ENCODE measurements around the gene CSGALNACT2. TPM values are rescaled to one million over a fixed set of nuclear protein-coding genes. Genes with fewer than 3 reads are reported as not detected.

CSGALNACT2 gene
- total and polyA plus RNA-seq, 10 of the 15 experiments (the other 5 are each of a cell fraction or from before 2014, with no cell fraction given) = 2.5 to 12.6 (median 8.7) TPM

DNA sequence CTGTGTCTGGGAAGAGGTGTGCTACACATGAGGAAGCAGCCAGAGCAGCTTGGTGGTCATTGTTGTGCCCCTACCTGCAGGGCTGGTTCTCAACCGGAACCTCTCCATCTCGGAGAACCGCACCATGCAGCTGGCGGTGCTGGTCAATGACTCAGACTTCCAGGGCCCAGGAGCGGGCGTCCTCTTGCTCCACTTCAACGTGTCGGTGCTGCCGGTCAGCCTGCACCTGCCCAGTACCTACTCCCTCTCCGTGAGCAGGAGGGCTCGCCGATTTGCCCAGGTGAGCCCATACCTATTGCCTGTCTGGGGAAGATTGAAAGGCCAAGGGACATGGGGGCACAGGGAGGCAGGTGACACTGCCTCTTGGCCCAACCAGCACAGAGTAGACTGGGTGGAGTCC is 29.3 kb upstream of the CSGALNACT2 start:
- RAD21 ChIA-PET (ENCODE audit: unreplicated experiment) = no interaction called here
- POLR2A ChIA-PET = no interaction called here
- H3K4me3 ChIP-seq = no peak overlapping the region
- H3K4me2 ChIP-seq (ENCODE audit: control insufficient read depth, insufficient read depth) = no peak overlapping the region
- H3K4me1 ChIP-seq (ENCODE audit: control insufficient read depth, insufficient read depth, low read length) = peaks cover 16% of the 10 kb centered on the region
- H2AFZ ChIP-seq (ENCODE audit: control insufficient read depth, low read depth, low read length) = no peak overlapping the region
- H3K9me3 ChIP-seq (replicated peaks; ENCODE audit: control insufficient read depth, insufficient read depth, low read length) = no peaks in the 10 kb centered on the region
- H3K27ac ChIP-seq (ENCODE audit: control insufficient read depth, insufficient read depth) = no peak overlapping the region
- CTCF ChIA-PET = no interaction called here
- no peaks in the 10 kb centered on the region; the same call in 1 of the 2 replicates for H4K20me1 ChIP-seq (ENCODE audit: control insufficient read depth, insufficient read depth)
- SMC1A ChIA-PET (ENCODE audit: uncharacterized antibody, unreplicated experiment) = no interaction called here
- intact Hi-C loops (cut with micrococcal nuclease; ENCODE audit: unreplicated experiment) = loop anchor here (10.0 kb wide), 1 partner anchor 314 kb away; no protein-coding TSS in a partner anchor
- H3K27me3 ChIP-seq (replicated peaks in 1 of 2; ENCODE audit: control insufficient read depth in 2 of 2, insufficient read depth in 2 of 2, low read length in 1 of 2) = peaks cover 3 to 4% of the 10 kb centered on the region in 2 experiments; a peak in 3 of 4 replicates
- WGBS (ENCODE audit: insufficient coverage, insufficient replicate concordance, low lambda C conversion rate, missing lambda C conversion rate) = 96% methylated on average over 12 of the region's 12 CpGs
- BruUV-seq (replicated peaks) = no TSS peak
- DNase-seq (ENCODE audit: low read depth, low spot score) = no peak
- H3K9ac ChIP-seq (ENCODE audit: control insufficient read depth, insufficient read depth, low read length) = no peak overlapping the region
- in situ Hi-C loops (cut with MboI) = loop anchor here (25.0 kb wide), 2 partner anchors 97 to 922 kb away; no protein-coding TSS in a partner anchor
- TF ChIP-seq CEBPB (IDR thresholded peaks at IDR 0.05; ENCODE audit: borderline replicate concordance in 1 of 2, low read depth in 2 of 2, low read length in 2 of 2) (no peak), HDGF (IDR thresholded peaks at IDR 0.05) (no peak), SMAD5 (IDR thresholded peaks at IDR 0.05; ENCODE audit: low read depth) (no peak), CHD2 (IDR thresholded peaks at IDR 0.05; ENCODE audit: borderline replicate concordance, low read depth, low read length) (no peak), REST (IDR thresholded peaks at IDR 0.05; ENCODE audit: low read depth, low read length) (no peak)
- TF ChIP-seq, protein P1, sequence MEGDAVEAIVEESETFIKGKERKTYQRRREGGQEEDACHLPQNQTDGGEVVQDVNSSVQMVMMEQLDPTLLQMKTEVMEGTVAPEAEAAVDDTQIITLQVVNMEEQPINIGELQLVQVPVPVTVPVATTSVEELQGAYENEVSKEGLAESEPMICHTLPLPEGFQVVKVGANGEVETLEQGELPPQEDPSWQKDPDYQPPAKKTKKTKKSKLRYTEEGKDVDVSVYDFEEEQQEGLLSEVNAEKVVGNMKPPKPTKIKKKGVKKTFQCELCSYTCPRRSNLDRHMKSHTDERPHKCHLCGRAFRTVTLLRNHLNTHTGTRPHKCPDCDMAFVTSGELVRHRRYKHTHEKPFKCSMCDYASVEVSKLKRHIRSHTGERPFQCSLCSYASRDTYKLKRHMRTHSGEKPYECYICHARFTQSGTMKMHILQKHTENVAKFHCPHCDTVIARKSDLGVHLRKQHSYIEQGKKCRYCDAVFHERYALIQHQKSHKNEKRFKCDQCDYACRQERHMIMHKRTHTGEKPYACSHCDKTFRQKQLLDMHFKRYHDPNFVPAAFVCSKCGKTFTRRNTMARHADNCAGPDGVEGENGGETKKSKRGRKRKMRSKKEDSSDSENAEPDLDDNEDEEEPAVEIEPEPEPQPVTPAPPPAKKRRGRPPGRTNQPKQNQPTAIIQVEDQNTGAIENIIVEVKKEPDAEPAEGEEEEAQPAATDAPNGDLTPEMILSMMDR (IDR thresholded peaks at IDR 0.05 in 2 of 3, conservative IDR thresholded peaks at IDR 0.05 in 1 of 3; ENCODE audit: control insufficient read depth in 2 of 3, extremely low read depth in 1 of 3, insufficient read depth in 1 of 3, low read depth in 3 of 3, low read length in 3 of 3) = no peak
- TF ChIP-seq, protein P2, sequence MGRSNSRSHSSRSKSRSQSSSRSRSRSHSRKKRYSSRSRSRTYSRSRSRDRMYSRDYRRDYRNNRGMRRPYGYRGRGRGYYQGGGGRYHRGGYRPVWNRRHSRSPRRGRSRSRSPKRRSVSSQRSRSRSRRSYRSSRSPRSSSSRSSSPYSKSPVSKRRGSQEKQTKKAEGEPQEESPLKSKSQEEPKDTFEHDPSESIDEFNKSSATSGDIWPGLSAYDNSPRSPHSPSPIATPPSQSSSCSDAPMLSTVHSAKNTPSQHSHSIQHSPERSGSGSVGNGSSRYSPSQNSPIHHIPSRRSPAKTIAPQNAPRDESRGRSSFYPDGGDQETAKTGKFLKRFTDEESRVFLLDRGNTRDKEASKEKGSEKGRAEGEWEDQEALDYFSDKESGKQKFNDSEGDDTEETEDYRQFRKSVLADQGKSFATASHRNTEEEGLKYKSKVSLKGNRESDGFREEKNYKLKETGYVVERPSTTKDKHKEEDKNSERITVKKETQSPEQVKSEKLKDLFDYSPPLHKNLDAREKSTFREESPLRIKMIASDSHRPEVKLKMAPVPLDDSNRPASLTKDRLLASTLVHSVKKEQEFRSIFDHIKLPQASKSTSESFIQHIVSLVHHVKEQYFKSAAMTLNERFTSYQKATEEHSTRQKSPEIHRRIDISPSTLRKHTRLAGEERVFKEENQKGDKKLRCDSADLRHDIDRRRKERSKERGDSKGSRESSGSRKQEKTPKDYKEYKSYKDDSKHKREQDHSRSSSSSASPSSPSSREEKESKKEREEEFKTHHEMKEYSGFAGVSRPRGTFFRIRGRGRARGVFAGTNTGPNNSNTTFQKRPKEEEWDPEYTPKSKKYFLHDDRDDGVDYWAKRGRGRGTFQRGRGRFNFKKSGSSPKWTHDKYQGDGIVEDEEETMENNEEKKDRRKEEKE (IDR thresholded peaks at IDR 0.05) = no peak
- H3K79me2 ChIP-seq (ENCODE audit: control insufficient read depth, insufficient read depth, low read length) = no peaks in the 10 kb centered on the region
- no peak for FAIRE-seq
- H3K36me3 ChIP-seq (ENCODE audit: control insufficient read depth in 2 of 2, insufficient read depth in 2 of 2, low read length in 1 of 2) = no peaks in the 10 kb centered on the region
- ATAC-seq = no peak
